GM21423 (cell line): Measurements from ENCODE around the gene SEC14L2.
A peak's percentile ranks its signal among the peaks of the same experiment; 100 is the strongest.
"Not testable (repeated sequence)": the region's sequence is repeated elsewhere in the genome, so short reads cannot be mapped to it uniquely, and the experiment has no call there.

ENCODE experiments used
- ATAC-seq: cut with Tn5 transposase; IDR thresholded peaks from one replicate; pipeline ENCODE4 v1.9.1; 2021; ENCODE audit warnings: mild to moderate bottlenecking, moderate library complexity; ENCODE audit not compliant: unreplicated experiment

SEC14L2 gene

DNA sequence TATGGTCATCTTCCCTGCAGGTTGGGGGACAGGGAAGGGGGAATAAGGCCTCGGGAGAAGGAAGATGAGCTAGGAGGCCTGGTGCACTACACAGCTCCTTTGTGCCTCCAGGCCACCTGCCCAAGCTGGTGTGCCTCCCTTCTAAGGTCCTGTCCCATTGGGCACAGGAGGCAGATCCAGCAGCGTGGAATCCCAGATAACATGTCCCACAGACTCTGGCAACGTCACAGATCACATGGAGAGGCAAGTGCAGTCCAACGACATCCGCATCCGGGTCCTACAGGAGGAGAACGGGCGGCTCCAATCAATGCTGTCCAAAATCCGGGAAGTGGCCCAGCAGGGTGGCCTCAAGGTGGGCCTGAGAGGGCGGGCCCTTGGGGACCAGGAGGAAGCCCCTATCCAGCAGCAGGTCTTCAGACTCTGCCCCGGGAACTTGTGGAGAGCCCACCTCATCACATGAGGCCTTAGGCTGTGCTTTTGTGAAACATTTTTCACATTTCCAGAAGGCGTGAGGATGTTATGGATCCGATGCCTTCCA lies 21.4 kb upstream of the SEC14L2 start:
- no peak for ATAC-seq

DNA sequence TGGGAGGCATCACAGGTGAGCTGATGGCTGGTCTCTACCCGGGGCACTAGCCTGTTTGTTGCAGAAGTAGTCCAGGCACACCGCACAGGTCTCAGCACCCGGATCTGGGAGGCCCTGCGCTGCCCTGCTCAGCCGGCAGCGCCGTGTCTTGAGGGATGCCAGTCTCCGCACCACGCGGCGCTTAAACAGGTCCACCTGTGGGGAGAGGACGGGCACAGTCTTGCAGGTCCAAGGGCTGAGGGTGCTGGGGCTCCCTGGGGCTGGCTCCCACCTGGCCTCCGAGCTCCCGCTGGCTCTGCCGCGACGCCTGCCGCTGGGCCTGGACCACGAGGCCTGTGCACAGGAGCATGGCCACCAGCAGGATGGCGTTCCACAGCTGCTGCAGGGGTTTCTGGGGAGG lies 16.8 kb upstream of the SEC14L2 start:
- ATAC-seq = no peak

DNA sequence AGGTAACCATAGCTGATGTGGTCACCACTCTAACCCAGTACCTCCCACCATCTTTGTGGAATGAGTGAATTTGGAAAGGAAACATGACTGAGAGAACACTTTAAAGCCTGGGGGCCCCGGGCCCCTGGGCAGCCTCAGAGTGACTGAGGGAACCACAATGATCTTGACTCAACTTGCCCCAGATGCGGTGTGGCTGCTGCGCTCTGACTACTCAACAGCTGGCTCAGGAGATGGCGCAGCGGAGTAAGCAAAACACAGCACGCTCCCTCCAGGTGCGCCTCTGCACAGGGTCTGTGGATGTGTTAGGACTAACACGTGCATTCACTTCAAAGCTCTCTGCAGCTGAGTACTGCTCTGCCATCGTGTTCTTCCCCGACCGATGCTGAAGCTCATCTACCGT lies 15.6 kb upstream of the SEC14L2 start:
- ATAC-seq = no peak

DNA sequence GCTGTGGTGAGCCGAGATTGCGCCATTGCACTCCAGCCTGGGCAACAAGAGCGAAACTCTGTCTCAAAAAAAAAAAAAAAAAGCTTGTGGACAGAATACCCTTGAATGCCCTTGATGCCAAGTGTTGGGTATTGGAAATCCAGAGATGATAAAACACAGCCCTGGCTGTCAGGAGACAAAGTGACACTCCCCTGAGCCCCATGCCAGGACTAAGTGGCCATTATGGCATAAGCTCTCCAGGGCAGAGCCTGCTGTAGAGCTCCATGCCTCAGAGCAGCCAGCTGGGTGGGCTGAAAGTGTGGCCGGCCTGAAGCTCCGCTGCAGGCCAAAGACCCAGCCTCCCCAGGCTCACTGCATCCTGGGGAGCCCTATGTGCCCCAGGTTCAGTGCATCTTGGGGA lies 14.5 kb upstream of the SEC14L2 start:
- no peak for ATAC-seq

DNA sequence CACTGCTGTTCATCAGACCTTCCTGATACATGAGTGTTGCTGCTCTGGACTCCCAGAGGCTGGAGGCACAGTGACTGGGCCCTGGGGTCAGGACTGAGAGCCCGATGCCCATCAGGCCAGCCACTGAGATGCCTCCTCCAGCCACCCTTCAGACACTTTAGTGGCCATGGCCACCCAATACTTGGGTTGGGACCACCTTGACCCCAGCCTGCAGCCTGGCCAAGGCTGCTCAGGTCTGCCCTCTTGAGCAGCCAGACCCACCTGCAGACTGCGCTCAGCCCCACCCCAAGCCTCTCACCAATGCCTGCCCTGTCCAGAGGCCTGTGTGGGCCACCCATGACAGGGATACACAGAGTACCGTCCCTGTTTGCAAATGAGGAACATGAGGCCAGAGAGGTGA lies 13.8 kb upstream of the SEC14L2 start:
- ATAC-seq = no peak

DNA sequence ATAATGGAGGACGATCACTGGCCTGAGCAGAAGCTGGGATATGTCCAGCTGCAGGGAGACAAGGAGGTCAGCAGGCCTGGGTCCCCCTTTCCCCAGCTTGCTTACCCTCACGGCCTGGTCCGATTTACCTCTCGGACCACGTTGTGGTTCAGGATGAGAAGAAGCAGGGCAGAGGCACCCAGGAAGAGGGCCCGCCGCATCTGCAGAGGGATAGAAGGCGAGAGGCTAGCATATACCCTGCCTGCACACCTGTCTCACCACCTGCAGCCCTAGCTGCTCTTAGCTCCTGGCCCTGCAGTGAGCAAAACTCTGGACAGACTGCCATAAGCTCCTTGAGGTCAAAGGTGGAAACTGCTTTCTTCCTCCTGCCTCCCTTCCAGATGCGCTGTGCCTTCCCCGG lies 10.9 kb upstream of the SEC14L2 start:
- ATAC-seq = no peak

DNA sequence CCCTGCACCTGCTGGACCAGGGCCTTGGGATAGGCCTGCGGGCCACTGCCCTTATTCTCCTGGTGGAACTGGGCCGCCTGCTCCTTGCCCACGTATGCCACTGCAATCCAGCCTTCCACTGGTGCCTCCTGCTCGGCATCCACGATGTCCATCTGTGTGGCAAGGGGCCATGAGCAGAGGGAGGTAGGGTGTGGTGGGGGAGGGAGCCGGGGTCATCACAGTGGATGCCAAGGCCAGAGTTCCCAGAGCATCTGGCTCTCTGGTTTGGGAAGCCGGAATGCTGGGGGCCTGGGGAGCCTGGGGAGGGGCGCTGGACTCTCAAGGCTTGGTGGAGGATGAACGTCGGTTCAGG lies 10.2 kb upstream of the SEC14L2 start:
- no peak for ATAC-seq

DNA sequence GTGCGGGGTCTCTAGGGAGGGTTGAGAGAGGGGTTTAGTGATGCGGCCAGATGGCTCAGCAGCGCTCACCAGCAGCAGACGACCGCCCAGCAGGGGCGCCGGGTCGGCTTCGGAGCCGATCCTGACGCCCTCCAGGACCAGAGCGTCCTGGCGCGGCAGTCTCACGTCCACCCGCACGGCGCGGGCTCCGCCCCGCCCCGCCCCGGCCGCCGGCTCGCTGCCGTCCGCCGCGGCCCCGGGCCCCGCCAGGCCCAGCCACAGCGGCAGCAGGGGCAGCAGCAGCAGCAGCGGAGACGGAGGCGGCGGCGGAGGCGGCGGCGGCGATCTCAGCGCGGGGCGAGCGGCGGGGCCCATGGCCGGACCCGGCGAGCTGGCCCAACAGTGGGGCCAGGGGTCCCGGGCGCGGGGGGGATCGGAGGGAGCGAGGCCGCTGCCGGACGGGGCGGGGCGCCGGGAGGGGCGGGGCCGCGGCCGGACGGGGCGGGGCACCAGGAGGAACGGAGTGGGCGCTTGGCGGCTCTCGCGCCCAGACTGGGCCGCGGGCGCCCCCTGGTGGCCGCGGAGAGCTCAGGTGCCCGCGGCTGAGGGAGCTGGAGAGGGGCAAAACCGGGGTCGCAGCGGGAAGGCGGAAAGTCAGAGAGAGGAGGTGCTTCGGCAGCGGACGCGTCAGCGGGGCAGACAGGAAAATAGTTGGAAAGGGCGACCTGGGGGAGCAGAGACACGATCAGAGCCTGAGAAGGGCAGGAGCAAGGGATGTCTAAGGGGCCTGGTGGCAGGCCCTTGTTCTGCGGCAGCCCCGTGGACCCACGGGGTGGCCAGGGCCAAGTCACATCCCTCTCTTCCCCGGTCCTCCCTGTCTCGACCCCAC lies 9.6 kb upstream of the SEC14L2 start, which contains the start of gene RNF215:
TSS of gene RNF215 (minus strand) at position 452 of the 868 bp plus-strand sequence. CDS start at position 354, 98 bp downstream.
- peak; percentile 67 for ATAC-seq

DNA sequence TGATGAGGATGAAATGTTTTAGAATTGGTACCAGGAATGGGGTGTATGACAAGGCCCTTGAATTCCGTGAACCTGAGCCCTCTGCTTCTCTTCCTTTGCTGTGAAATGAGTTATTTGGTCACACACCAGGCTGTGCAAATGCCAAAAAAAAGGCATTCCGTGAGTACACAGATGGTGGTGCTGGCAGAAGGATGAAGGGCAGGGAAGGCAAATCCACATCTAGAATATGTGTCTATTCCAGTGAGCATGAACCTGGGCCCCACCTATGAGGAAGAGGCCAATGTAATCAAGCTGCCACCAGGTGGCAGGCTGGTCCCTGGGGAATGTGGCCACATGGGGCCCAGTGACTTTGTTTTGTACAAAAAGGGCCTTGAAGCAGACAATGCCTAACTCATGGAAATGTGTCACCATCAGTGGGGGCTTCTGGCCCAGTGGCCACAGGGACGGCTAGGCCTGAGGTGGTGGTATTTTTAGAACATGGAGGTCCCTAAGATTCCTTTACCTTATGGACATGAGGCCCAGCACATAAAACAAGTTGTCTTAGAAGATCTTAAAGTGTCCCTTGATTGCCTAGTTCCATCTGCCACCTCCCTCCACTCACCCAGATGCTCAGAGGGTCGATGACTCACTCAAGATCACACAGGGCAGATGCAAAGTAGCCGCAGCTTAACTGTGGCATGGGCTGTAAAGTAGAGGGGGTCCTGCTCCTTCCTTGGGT lies 5.7 kb upstream of the SEC14L2 start:
- ATAC-seq = no peak

DNA sequence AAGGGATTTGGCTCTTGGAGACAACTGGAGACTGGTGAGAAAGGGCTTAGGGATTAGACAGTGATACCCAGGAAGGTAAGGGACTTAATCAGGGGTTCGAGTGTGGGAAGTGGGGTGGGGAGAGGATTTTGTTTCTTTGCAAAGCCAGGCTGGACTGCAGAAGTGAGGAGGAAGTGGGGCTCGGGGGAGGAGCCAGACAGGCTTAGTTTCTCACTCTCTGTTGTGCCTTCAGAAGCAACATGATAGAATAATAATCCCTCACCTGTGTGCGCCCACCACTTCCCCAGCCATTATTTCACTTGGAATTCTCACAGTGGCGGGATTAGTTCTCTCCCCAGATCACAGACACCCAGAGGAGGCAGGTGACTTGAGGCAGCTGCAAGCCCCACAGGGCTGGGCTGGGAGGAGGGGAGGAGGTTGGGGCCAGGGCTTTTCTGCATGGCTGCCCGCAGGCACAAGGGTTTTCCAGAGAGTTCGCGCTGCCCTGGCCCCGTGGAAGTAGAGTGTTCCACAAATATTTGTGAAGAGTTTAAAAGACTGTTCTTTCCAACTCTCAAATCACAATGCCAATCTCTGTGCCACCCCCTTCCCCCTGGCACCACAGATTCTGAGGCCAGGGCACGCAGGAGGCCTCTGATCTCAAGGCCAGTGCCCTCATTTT lies 4.0 kb upstream of the SEC14L2 start:
- ATAC-seq = no peak

DNA sequence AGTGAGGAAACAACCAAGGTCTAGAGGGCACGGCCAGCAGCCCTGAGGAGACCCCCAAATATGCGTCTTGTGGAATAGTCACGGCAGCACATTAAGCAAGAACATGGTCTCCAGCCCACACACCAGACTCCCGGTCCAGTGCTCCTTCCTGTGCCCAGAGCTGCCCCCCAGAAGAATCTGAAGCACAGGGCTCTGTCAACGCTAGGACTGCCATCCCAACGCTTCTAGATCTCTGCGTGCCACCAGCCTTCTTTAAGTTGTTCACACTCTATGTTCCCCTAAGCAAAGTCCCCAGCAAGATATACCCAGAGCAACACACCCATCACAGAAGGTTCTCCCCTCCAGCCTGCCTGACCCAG lies 3.5 kb upstream of the SEC14L2 start:
- no peak for ATAC-seq

DNA sequence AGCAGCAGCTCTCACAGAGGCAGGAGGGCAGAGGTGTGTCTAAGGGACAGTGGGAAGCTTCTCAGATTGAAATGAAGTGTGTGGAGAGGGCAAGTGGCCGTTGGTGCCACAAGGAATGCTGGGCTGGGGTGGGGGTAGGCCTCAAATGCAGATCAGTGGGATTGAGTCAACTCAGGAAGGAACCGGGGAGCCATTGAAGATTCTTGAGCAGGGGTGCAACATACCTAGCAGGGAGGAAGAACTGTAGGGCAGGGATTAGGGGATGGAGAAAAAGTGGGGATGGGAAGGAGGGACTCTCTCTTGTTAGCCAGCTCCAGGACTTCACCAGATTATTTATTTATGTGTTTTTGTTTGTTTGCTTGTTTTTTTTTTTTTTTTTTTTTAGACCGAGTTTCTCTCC lies 2.9 kb upstream of the SEC14L2 start:
- no peak for ATAC-seq

DNA sequence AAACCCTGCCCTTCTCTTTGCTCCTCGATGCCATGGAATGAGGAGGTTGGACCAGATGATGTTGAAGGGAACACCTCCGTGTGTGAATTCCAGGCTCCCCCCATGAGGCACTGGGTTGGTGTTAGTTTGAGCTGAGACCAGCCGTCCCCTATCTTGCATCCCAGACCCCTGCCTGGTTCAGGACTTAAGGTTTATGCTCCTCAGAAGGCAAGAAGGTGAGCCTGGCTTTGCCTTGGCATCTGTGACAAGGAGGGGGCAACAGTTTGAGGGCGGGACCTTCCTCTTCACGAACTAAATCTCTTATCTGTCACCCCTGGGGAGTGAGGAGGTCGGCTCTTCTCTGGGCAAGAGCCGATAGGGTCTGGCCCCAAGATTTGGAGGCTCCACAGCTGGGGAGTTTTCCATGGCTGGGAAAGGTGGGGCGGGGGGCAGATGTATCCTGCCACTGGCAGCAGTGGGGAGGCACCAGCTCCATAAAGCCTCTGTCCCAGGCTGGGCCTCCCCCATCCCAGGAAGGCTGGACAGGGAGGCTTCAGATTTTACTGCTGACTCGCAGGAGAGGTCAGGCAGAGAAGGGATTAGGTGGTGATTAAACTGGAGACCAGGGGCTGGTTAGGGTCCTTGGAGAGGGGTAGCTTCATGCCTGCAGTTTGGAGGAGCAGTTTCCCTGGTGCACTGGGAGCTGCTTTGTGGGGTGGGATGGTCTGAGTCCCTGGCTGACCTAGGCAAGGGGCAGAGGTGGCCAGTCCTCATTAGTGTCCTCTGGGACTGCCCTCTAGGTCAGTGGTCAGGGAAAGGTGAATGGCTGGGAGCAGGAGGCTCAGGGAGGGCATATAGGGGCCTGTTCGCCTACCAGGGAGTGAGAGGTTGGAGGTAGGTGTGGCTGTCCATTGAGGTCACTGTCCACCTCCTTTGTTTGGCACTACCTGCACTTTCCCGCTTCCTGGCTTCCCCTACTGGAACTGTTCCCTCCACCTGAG lies 1.1 kb downstream of the SEC14L2 start:
- ATAC-seq = no peak

DNA sequence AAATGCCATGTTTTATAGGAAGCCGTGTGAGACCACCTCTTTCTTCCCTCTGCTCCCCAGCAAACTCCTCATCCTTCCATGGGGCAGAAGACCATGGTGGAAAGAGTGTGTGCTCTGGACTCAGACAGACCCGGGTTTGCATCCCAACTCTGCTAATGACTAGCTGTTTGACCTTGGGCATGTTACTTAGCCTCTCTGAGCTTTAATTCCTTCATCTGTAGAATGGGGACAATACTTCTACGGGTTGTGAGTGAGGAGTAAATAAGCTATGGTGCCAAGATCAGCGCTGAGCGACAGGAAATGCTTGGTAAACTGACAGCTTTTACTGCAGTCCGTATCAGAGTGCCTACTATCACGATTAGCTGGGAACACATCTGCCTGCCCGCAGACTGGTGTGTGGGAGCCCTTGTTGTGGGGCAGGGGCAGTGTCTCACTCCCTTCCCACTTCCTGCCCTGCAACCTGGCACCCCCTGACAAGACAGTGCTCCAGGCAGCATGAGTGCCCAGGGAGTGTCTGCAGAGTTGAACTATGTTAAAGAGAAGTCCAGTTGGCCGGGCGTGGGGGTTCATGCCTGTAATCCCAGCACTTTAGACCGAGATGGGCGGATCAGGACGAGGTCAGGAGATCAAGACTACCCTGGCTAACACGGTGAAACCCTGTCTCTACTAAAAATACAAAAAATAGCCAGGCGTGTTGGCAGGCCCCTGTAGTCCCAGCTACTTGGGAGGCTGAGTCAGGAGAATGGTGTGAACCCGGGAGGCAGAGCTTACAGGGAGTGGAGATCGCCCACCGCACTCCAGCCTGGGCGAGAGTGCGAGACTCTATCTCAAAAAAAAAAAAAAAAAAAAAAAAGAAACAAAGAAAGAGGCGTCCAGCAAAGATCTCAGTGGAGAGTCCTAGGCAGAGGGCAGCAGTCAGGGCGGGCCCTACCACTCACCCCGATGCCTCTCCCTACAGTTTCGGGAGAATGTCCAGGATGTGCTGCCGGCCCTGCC lies 2.2 kb downstream of the SEC14L2 start:
- no peak for ATAC-seq

DNA sequence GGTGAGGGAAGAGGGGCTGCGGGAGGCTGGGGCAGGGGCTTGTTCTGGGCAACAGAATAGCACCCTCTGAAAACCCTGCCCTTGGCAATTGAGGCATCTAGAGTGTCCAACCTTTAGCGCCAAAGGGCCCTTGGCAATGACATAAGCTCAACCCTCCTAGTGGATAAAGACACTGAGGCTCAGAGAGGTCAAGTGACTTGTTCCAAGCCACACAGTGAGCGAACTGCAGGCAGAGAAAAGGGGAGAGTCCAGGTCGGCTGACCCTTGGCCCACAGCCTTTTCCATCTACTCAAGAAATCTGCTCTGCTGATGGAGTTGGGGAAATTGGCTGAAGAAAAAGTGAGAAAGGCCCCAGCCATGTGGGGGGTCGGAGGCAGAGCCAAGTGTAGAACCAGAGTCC lies 2.9 kb downstream of the SEC14L2 start:
- ATAC-seq = no peak

DNA sequence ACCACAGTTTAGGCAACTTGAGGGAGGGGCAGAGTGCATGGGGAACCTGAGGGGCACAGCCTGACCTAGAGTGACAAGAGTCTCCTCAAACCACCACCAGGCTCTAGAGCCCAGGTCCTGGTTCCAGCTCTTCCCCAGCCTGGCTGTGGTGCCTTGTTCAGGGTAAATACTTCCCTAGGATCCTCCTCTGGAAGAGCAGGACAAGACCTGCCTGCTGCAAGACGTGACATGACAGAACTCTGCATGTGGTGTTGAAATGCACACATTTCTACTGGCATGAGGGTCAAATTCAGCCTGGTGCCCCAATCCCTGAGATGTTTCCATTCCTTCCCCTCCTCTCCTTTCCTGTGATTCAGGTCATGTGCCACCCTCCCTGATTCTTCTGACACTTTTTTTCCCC lies 3.3 kb downstream of the SEC14L2 start:
- ATAC-seq = no peak

DNA sequence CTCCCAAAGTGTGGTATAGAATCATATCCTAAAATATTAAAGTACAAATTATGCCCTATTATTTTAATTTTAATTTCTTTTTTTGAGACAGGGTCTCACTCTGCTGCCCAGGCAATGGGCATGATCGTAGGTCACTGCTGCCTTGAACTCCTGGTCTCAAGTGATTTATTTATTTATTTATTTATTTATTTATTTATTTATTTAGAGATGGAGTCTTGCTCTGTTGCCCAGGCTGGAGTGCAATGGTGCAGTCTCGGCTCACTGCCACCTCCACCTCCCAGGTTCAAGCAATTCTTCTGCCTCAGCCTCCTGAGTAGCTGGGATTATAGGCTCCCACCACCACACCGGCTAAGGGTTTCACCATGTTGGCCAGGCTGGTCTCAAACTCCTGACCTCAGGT lies 4.2 kb downstream of the SEC14L2 start:
- not testable (repeated sequence) for ATAC-seq

DNA sequence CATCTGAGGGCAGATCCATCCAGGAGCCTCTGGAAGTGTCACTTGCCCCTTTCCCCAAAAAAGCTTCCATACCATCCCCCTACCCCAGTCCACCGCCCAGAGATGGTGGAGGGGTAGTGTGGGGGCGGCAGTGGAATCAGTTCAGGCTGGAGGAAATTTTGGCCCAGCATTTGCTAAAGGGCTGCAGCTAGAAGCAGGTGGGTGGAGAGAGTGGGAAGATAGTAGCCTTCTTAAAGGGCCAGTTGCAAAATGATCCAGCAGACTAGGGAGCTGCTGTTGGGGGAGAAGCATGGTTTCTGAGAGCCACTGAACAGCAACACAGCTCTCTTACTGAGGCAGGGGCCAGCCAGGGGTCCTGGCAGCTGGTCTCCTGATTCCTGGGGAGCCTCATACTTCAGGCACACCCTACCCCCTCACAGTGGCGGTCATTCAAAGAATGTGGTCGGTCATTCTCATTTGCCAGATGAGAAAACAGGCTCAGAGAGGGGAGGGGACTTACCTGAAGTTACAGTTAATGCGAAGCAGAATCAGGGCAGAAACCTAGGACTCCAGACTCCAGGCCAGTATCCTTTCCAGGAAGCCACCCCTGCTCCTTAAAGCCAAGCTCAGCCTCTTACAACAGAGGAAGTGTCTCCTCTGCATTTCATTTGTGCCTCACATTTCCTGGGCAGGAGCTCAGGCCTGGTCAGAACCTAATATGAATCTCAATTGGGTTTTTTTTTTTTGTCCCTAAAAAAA lies 5.4 kb downstream of the SEC14L2 start:
- ATAC-seq = no peak

DNA sequence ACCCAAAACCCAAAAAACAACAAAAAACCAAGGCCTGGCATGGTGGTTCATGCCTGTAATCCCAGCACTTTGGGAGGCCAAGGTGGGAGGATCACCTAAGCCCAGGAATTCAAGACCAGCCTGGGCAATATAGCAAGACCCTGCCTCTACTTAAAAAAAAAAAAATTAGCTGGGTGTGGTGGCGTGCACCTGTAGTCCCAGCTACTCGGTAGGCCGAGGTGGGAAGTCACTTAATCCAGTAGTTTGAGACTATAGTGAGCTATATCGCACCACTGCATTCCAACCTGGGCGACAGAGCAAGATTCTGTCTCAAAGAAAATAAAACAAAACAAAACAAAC lies 5.9 kb downstream of the SEC14L2 start:
- ATAC-seq = not testable (repeated sequence)
